DMS153 treated with DMSO at 0.1 percent for 48 hours (cell line): ENCODE measurements around the gene PTPRH.
"Not testable (repeated sequence)": the region's sequence is repeated elsewhere in the genome, so short reads cannot be mapped to it uniquely, and the experiment has no call there.

ENCODE experiments used
- DNase-seq: peaks from one replicate; lab custom pipeline; 2025; ENCODE audit not compliant: unreplicated experiment; lab: John Stamatoyannopoulos, UW

Gene PTPRH

DNA sequence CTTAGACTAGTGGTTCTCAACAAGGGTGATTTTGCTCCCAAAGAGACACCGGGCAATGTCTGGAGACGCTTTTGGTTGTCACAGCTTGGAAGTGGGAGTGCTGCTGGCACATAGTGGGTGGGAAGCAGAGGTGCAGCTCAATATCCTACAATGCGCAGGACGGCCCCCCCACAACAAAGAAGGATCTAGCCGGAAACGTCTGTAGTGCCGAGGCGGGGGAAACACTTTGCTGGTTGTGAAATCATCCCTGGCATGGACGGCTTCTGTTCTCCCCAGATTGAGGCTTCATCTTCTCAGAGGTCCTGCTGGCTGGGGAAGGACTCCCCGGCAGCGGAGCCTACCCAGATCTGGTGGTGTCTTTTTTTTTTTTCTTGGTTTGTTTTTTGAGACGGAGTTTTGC, 15.8 kb downstream of the PTPRH start:
- DNase-seq = no peak

GRCh38 chr19:55189403-55189835, 19.9 kb downstream of the PTPRH start:
- no peak for DNase-seq

DNA sequence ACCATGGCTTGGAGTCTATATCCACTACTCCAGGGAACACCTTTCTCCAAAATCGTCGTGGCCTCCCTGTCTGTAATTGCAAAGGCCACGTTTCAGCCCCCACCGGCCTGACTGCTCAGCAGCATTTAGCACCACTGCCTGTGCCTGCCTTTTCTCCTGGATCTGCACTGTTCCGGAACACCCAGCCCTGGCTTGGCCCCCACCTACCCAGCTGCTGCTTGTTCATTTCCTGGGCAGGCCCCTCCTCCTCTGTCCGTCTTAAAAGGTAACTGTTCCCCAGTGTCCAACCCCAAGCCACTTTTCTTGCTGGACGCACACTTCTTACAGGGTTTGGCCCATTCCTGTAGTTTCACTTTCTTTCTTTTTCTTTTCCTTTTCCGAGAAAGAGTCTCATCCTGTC, 20.7 kb downstream of the PTPRH start:
- no peak for DNase-seq

DNA sequence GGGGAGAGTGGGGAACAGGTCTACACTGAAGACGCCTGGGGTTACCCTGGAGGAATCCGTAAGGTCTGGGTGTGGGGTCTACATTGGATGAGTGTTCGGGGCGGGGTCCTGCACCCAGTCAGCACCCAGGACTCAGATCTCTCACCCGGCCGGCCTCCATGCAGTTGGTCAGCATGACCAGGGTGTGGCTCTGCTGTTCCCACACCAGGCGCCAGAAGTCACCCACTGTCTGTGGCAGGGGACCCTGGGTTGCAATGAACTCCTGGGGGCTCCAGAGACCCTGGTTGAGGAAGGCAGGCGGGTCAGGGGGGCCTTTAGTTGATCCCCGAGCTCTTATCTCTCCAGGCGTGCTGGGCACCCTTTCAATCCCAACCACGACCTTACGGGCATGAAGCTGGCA, 23.2 kb downstream of the PTPRH start:
- DNase-seq = no peak

- no peak for DNase-seq
Observed at GRCh38 chr19:55181740-55182139, 27.6 kb downstream of the PTPRH start.

- DNase-seq = no peak
Observed at GRCh38 chr19:55179606-55180484, 29.5 kb downstream of the PTPRH start, which contains the start of gene SYT5. SYT5 (minus strand) TSS chr19:55180289; CDS start chr19:55179041, 1,248 bp downstream.

DNA sequence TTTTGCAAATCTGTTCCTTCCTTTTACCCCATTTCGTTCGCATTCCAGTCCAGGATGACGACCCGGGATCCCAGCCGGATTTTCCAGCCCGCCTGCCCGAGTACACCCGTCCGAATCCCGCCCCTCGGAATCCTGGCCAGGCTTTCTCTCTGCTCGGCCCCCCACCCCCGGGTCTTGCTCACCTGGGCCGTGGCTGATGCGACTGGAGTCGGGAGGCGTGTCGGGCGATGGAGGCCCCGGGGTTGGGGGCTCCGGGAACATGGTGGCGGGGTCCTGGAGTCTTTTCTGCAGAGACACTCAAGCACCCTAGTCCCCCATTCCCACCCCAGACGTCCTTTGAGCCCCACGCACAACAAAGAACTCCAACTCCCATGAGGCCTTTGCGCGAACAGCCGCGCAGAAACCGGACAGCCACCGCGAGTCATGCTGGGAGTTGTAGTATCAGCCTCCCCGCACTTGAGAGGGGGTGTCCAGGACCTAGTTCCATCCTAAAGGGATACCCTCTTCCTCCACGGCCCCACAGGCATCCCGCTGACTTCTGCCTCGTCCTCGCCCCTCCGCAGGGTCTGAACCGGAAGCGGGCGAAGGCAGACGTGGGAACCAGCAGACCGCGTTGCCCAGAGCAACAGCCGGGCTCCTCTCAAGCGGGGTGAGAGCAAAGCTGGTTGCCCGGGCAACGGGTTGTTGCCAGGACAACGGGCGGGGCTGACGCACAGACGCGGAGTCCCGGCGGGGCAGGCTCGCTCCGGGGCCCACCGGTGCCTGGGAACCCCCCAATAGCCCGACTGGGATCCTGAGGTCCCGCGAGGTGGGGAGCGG, 30.3 kb downstream of the PTPRH start:
- peak; percentile 87 for DNase-seq

GRCh38 chr19:55176076-55176475, 33.2 kb downstream of the PTPRH start:
- no peak for DNase-seq

DNA sequence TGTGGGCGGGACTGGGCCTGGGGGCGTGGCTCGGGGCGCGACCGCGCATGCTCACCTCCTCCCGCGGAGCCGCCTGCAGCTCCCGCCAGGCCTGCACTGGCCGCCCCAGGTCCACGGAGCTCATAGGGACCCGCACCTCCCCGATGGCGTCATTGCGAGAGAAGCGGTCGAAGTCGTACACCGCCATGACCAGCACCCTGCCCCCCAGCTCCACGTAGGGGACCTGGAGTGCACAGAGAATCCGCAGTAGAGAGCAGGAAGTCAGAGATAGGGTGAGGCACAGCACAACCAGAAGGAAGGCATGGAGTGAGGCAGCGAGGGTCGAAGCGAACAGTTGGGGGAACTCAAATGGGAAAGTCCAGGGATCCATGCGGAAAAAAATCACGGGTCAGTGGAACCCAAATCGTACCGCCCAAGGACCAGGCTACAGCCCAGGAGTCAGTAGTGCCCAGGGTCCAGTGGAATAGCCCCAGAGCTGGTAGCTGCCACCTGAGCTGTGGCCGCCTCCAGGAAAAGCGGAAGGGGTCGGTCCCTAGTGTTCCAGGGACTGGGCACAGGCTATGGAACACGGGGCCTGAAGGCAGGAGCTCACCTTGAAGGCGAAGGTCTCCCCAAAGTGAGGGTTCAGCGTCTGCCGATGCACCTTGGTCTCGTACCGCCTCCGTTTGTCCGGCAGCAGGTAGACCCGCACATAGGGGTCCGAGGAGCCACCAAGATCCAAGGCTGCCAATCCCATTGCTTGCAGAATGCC, 34.0 kb downstream of the PTPRH start:
- DNase-seq = no peak

DNA sequence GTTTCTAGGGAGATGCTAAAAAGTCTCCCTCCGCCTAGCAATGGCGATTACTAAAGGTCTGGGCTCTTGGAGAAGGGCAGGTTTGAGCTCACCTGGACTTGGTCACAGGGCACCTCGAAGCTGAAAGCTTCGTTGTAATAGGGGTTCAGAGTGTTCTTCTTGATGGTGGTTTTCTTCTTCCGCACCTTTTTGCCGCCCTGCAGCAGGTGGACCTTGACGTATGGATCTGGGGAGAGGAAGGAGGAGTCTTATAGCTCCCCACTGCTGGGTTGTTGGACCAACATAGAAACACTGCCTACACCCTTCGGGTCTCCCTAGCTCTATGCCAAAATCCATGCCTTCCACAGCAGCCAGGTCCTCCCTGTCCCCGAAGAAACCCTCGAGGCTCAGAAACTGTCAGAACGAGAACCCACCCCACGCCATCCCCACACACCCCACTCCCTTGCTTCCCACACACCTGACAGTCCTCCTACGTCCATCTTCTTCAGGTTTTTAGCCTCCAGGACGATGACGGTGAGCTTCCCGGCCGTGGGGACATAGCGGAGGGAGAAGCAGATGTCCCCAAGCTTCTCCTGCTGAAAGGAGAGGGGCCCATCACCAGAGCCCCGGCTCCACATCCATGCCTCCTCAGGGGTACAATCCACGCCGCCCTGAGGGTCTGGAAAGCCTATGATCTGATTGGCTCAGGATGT, 34.7 kb downstream of the PTPRH start:
- DNase-seq = no peak

- DNase-seq = peak; percentile 68
Observed at GRCh38 chr19:55173714-55174409, 35.4 kb downstream of the PTPRH start.

DNA sequence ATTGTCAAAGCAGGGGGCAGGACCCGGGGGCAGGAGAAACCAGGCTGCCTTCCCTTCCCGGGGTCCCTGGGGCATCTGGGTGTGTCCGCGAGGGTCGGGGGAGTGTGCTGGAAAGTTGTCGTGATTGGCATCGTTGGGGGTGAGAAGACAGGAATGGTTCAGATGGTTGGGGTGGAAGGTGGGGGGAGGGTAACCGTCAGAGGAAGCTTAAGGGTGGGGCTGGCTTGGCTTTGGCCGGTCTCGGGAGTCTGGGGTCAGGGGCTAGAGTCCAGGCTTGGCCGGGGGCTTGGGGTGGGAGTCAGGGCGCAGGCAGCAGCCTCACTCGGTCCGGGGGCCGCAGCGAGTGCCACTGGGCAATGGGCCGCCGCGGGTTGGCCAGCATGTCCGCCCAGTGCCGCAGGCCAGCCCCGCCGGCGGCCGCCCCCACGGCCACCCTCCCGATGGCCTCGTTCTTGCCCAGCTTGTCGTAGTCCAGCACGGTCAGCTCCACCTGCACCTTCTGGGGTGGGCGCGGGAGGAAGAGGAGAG, 36.1 kb downstream of the PTPRH start:
- DNase-seq = no peak

DNA sequence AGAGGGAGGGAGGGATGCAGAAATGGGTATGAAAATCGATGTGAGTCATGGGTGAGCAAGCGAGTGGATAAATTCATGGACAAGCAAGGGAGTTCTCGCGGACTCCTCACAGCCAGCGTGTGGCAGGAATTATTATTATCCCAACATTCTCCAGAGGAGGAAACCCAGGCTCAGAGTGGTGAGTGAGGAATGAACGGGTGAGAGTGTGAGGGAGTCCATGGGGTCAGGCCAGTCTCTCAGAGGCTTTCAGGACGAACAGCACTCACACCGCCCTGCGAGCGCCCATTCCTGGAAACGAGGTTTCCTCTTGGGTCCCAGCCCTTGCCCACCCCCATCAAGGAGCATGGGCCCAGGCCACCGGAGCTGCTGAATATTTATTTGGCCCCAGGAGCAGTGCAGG, 36.6 kb downstream of the PTPRH start:
- no peak for DNase-seq

DNA sequence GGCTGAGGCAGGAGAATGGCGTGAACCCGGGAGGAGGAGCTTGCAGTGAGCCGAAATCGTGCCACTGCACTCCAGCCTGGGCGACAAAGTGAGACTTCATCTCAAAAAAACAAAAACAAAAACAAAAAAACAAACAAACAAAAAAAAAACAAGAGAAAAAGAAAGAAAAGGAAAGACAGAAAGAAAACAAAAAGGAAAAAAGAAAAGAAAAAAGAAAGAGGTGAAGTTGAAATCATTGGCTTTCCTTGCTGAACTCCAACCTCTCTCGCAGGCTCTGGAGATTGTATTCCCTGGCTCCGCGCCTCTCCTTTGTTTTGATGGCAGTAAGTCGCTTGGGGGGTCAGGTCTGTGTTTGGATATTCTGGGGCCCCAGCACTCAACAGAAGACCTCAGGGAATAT, 37.0 kb downstream of the PTPRH start:
- DNase-seq = not testable (repeated sequence)

DNA sequence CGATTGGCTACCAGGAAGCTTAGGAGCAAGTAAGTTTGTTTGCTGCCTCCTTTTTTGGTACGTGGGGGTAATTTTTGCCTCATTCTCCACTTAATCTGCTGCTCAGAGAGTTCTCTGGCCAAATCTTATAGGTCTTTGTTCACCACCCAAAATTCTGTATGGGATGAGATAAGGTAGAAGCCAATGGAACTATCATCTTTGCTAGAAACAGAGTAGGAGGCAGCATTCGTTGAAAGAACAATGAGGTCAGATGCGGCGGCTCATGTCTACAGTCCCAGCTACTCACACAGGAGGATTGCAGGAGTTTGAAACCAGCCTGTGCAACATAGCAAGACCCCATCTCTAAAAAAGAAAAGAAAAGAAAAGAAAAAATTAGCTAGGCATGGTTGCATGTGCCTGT, 37.9 kb downstream of the PTPRH start:
- no peak for DNase-seq

GRCh38 chr19:55169136-55169535, 40.2 kb downstream of the PTPRH start:
- no peak for DNase-seq

DNA sequence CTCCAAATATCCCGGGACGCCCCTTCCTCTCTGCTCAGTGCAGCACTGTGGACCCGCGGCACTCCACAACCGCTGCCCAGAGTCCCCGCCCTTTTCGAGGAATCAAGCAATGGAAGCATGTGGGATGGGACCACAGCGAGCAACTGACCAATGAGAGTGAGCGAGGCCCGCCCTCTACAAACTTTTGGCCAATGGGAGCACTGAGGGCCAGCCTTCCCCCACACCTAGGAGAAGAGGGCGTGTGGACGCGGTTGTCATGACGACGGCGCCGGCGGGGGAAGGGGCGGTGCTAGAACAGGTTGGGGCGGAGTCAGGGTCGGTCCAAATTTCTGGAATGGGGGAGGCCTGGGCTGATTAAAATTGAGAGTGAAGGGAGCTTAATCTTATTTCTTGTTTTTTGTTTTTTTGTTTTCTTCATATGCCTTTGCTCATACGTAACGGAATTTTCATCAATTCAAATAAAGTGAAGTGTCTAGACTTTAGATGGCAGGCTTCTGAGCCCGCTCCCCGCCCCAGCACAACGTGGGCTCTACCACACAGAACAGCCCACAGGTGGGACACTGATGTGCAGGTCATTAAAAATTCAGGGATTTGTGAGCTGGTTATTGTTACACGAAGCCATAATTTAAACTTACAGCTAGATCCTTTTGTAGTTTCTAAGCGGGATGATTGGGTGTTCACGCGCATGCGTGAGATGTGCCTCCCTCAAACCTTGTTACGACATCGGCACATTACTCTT, 42.6 kb downstream of the PTPRH start, which contains the start of gene DNAAF3:
Gene DNAAF3 (minus strand): TSS at position 84 of the 739 bp plus-strand sequence. CDS start 200 bp downstream, outside the sequence.
- peak; percentile 97 for DNase-seq

DNA sequence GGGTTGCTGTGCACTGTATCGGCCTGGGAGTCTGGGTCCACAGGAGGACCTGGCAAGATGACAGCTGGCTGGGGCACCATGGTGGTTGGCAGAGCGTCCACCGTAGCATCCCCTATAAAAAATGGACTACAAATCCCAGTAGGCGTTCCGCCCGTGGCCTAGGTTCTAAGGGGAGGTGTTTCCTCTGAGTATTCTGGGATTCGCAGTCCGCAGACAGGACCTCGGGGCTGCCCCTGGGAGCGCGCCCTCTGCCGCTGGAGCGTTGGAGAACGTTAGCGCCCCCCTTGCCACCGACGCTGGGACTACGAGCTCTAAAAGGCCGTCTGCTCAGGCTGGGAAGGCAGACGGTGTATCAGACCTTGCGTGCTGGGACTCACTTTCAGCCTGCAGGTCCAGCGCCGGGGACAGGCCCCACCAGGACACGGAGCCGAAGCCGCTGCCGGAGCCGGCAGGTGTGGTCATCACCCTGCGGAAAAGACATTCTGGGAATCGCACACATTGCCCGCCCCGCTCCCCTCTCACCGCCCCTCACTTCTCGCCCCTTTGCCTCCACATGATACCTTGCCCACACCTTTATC, 43.3 kb downstream of the PTPRH start:
- peak; percentile 83 for DNase-seq
